HG02642 (cell line): ENCODE measurements around the gene PAAF1.
"Not testable (repeated sequence)": the region's sequence is repeated elsewhere in the genome, so short reads cannot be mapped to it uniquely, and the experiment has no call there.

Experiments
- ATAC-seq: cut with Tn5 transposase; IDR thresholded peaks from one replicate; pipeline ENCODE4 v1.9.1; 2021; ENCODE audit warnings: mild to moderate bottlenecking; ENCODE audit not compliant: unreplicated experiment, poor library complexity

Gene PAAF1

GRCh38 chr11:73880449-73880848, 3.6 kb downstream of the PAAF1 start:
- not testable (repeated sequence) for ATAC-seq

GRCh38 chr11:73883856-73884255, 7.1 kb downstream of the PAAF1 start:
- ATAC-seq: no peak

DNA sequence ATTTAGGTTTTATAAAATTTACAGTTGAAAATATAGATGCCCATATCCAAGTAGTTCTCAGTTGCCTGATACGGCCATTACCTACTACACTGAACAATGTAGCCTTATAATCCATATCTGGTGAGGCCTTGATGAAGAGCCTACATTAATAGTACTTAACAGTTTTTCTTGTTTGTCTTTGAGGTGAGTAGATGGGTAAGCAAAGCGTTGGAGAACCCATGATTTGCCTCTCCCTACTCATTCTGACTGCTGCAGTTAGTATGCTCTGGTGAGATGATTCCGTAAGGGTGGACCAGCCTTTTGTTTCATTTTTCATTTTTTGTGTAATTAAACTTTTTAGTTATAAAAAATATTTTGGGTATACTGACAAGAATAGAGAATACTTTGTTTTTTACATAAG, 11.4 kb downstream of the PAAF1 start:
- ATAC-seq: no peak

- ATAC-seq: no peak
These were observed 12.2 kb downstream of the PAAF1 start for GRCh38 chr11:73889019-73889418.

DNA sequence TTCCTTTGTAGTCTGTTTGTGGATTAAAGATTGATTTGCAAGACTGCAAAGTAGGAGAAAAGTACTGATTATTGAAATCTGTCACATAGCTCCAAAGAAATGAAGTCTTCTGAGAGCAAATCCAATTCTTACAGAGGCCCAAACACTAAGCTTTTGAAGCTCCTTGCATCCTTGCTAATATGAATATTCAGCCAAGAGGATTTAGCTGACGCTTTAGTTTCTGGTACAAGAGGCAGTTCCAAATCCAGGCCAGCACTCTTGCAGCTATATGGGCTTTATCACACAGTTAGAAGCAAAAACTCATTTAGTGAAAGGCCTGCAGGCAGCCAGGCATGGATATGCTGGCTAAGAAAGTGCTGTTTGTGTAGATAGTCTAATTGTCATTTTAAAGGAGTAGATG, 12.7 kb downstream of the PAAF1 start:
- ATAC-seq: no peak

- ATAC-seq: no peak
These were observed 16.2 kb downstream of the PAAF1 start for GRCh38 chr11:73893041-73893440.

DNA sequence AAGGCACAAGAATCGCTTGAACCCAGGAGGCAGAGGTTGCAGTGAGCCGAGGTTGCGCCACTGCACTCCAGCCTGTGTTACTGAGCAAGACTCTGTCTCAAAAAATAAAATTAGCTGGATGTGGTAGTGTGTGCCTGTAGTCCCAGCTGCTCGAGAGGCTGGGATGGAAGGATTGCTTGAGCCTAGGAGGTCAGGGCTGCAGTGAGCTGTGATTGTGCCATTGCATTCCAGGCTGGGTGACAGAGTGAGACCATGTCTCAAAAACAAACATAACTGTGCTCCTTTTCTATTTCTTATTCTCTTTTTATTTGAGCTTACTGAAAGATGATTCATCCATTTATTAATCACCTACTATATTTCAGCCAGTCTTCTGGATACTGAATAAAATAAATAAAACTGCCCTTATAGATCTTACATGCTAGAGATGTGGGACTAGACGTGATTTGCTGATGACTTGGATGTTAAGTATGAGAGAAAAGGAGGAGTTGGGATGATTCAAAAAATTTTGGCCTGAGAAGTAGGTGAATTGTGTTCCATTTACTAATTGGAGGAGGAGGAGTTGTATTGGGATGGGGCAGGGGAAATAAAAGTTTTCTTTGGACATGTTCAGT, 18.0 kb downstream of the PAAF1 start:
- ATAC-seq: no peak

DNA sequence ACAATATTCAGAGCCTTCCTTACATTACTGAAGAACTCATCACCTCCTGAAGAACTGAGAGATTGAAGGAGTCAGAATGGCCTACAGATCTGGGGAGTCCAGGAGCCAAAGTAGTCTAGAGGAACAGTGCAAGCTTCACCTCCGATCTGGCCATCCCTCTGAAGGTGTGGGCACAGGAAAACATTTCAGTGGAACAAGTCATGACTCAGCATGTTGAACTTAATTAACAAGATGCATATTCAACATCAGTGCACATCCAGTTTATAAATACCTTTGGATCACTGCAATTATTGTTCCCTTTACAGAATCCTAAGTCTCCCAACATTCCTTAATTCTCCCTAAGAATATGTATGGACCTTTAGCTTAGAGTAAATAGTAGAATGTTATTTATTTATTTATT, 25.5 kb downstream of the PAAF1 start:
- no peak for ATAC-seq

- ATAC-seq: no peak
These were observed 30.4 kb downstream of the PAAF1 start for GRCh38 chr11:73907191-73907590.

DNA sequence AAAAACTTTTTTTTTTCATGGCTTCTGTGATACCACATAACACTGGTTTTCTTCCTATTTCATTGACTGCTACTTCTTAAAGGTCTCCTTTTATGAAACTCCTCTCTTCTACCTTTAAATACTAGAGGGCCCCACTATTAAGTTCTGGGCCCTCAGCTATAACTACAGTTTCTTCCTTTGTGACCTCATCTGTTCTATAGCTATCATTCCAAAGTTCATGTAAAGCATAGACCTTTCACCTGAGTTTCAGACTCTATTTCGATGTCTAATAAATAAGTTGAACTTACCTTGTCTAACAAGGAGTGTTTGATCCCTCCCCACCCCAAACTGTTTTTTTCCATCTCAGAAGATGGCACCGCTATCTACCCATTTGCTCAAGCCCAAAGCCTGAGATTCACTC, 35.2 kb downstream of the PAAF1 start:
- ATAC-seq: no peak

DNA sequence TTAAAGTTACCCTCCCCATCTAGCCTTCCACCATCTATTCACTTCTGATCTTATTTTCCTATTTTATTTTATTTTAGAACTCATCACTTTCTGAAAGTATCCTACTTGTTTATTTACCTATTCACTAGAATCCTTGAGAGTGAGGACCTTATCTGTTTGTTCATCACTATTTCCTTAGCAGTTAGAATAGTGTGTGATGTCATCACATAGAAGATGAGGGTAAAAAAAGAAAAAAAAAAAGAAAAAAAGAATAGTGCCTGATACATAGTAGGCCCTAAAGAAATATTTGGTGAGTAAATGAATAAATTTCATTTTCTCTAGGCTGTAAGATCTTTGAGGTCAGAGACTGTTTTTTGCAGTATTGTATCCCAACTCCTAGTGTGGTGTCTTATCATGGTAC, 36.7 kb downstream of the PAAF1 start:
- ATAC-seq: no peak

- no peak for ATAC-seq
These were observed 37.5 kb downstream of the PAAF1 start for GRCh38 chr11:73914284-73914683.

GRCh38 chr11:73916435-73916834, 39.6 kb downstream of the PAAF1 start:
- ATAC-seq: no peak

DNA sequence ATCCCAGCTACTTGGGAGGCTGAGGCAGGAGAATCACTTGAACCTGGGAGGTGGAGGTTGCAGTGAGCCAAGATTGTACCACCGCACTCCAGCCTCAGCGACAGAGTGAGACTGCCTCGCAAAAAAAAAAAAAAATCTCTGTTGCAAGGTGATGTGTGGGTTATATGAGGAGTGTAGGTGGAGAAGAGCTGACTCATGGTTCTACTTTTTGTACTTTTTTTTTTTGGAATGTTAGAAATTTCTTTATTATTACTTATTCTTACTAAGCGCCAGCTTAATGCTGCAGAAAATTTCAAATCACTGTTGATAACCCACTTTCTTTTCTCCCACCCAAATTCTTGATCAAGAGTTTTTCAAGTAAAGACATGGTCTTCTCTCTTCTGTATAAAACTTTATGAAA, 44.4 kb downstream of the PAAF1 start:
- no peak for ATAC-seq

DNA sequence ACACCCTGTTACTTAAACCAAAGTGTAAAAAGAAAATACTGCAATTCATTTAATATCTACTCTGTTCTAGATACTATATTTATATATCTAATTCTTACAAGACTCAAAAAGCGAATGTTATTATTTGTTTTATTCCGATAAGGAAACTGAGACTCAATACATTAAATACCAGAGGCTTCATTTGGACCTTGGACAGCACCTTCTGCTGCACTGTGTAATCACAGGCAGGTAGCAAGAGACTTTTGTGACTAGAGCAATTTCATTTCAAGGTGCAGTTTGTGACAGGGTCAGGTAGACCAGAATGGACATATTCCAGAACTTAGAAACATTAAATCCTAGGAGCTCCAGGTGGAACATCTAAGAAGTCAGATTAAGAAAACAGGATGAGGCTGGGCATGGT, 52.6 kb downstream of the PAAF1 start:
- no peak for ATAC-seq

DNA sequence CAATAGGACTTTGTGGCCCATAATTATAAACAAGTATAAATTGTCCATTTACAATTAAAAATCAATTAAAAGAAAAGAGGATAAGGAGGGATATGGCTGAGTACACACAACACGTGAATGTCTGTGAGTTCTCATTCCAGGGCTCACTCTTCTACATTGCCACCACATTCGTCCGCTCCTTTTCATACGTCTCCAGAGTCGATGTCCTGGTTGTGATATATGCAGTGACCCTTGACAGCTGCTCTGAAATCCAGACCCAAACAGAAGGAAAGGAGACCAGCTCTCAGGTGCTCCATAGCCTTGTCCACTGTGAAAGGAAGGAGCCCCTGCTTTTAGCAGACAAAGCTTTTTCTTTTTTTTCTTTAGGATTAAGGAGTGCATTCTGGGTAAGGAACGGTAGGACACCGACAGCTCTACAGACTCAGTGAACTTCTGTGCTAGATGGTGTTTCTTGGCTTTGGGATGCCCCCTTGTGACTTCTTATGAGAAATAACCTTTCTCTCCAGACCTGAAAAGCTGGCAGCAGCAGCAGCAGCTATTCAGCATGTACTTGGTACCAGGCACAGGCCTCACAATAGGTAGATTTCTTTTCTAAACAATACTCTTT, 54.3 kb downstream of the PAAF1 start:
- ATAC-seq: no peak

- ATAC-seq: no peak
These were observed 55.2 kb downstream of the PAAF1 start for GRCh38 chr11:73931951-73932350.

- no peak for ATAC-seq
These were observed 56.0 kb downstream of the PAAF1 start for GRCh38 chr11:73932781-73933180.

DNA sequence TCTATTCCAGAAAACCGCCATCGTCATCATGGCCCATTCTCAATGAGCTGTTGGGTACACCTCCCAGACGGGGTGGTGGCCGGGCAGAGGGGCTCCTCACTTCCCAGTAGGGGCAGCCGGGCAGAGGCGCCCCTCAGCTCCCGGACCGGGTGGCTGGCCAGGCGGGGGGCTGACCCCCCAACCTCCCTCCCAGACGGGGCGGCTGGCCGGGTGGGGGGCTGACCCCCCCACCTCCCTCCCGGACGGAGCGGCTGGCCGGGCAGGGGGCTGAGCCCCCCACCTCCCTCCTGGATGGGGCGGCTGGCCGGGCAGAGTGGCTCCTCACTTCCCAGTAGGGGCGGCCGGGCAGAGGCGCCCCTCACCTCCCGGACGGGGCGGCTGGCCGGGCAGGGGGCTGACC, 59.2 kb downstream of the PAAF1 start:
- ATAC-seq: not testable (repeated sequence)

- no peak for ATAC-seq
These were observed 62.3 kb downstream of the PAAF1 start for GRCh38 chr11:73939096-73939495.

GRCh38 chr11:73940801-73941570, 64.2 kb downstream of the PAAF1 start:
- ATAC-seq: no peak

DNA sequence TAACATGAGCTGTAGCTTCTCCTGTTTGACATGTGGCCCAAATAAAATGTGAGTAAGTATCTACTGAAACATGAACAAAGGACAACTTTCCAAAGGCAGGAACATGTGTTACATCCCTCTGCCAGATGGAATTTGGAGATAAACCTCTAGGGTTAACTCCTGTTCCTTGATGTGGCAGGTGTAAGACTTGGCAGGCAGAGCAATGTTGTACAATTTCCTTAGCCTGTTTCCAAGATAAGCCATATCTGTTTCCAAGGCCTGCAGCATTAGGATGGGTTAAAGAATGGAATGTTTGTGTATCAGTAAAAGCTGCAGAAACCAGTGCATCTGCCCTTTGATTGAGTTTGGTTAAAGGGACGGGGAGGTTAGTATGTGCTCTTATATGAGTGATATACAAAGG, 65.2 kb downstream of the PAAF1 start:
- no peak for ATAC-seq
